GM10266 (cell line): Measurements from ENCODE around the gene CREBBP.

ENCODE experiments used
- DNase-seq: peaks from one replicate; pipeline ENCODE4 v3.0.0; 2012; ENCODE audit errors: extremely low spot score
- TF ChIP-seq, protein P1 (sequence below): IDR thresholded peaks from 2 replicates; pipeline ENCODE4 v1.5.1; 2012; ENCODE audit warnings: mild to moderate bottlenecking, low read depth; ENCODE audit not compliant: control insufficient read depth, insufficient read depth; ENCODE audit errors: missing control alignments

Gene CREBBP

DNA sequence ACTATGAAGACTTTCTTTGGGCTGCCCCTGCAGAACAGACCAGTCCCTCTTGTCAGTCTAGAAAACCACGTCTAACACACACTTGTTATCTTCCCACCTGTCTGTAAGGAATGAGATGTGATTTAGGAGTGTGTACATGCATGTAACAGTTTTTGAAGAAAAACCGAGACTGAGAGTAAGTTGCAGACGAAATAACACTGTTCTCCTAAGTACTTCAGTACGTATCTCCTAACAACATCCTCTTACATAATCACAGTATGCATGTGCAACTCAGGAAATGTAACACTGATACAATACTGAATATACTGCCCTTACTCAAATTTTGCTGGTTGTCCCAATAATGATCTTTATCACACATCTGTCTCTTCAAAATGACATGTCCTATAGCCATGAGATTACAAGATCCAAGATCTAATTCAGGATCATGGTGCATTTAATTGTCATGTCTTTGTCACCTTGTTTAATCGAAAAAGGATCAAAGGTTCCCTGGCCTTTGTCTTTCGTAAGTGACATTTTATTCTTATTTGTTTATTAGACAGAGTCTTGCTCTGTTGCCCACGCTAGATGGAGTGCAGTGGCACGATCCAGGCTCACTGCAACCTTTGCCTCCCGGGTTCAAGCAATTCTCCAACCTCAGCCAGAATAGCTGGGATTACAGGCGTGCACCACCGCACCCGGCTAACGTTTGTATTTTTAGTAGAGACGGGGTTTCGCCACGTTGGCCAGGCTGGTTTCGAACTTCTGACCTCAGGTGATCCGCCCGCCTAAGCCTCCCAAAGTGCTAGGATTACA lies 25.6 kb downstream of the CREBBP start:
- DNase-seq, result no peak
- TF ChIP-seq, protein P1, sequence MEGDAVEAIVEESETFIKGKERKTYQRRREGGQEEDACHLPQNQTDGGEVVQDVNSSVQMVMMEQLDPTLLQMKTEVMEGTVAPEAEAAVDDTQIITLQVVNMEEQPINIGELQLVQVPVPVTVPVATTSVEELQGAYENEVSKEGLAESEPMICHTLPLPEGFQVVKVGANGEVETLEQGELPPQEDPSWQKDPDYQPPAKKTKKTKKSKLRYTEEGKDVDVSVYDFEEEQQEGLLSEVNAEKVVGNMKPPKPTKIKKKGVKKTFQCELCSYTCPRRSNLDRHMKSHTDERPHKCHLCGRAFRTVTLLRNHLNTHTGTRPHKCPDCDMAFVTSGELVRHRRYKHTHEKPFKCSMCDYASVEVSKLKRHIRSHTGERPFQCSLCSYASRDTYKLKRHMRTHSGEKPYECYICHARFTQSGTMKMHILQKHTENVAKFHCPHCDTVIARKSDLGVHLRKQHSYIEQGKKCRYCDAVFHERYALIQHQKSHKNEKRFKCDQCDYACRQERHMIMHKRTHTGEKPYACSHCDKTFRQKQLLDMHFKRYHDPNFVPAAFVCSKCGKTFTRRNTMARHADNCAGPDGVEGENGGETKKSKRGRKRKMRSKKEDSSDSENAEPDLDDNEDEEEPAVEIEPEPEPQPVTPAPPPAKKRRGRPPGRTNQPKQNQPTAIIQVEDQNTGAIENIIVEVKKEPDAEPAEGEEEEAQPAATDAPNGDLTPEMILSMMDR, result no peak

DNA sequence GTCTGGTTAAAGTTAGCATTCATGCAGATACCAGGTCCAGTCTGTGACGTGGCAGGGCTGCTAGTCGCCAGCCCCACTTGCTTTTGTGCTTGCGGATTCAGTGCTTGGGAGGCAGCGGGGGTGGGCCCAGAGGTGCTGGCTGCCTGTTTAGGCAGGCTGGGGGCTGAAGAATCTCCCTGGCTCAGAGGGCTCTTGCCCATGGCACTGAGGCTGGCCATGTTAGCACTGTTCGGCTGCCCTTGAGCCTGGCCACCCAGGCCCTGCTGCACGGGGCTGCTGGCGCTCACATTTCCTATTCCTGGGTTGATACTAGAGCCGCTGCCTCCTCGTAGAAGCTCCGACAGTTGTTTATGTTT lies 30.0 kb downstream of the CREBBP start:
- TF ChIP-seq, protein P1, result no peak
- DNase-seq, result no peak

DNA sequence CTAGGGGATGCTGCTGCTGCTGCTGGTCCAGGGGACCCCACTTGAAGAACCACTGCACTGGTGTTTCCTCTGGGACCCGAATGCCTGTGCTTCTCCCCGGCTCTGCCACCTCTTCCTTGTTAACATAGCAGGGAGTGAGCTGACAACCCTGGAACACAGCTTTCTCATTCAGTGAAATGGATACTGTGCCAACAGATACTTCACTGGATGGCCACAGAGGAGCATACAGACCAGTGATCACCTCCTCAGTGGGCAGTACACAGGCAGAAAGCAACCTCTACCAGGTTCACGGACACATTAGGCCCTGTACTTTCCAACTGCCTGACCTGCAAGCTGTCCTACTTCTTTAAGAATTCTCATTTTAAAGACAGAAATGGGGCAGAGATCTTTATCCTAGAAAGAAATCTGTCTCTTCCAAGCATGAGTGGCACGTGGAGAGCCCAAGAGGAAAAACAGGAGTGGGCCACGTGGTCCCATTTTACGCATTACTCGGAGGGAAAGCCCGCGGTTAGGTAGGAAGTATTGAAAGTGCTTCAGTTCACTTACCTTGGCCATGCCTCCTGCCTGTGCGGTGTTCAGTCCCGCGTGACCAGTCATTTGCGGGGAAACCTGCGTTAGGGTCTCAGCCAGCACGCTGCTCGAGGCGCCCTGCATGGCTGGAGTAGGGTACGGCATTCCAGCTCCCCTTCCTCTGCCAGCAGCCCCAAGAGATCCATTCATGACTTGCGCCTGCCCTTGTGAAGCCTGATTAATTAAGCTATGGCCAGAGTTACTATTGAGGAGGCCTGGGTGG lies 30.6 kb downstream of the CREBBP start:
- TF ChIP-seq, protein P1, result no peak
- DNase-seq, result no peak

DNA sequence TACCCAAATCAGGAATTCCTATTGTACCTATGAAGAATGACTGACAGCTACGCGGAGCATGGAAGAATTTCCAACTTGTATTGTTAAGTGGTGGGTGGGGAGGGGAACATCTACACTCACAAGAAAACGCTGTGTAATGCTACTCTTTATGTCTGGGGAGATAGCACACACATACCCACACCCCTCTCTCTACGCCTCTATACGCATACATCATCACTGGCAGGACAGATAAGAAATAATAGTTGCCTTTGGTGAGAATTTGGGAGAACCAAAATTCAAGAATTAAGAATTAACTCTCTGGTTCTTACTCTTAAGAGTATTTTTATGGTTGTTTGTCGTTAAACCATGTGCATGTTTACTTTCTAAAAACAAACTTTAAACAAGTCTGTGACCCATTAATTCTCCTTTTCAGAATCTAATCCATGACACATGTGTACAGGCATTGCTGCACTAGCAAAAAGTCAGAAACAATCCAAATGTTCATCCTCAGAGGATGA lies 33.9 kb downstream of the CREBBP start:
- TF ChIP-seq, protein P1, result no peak
- no peak for DNase-seq

DNA sequence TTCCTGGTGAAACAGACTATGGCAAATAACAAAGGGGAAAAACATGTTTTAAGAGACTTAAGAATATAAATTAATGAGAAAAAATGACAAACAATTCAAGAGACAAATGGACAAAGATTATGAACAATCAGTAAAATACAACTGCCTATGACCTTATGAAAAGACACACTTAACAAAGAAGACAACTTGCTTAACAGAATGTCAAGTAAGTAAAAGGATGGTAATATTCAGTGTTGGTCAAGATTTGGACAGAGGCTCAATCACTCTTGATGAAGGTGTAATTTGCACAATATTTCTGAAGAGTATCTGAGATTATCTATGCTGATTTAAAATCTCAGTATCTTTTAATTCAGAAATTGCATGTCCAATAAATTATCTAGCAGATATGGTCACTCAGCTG lies 34.4 kb downstream of the CREBBP start:
- TF ChIP-seq, protein P1, result no peak
- no peak for DNase-seq

DNA sequence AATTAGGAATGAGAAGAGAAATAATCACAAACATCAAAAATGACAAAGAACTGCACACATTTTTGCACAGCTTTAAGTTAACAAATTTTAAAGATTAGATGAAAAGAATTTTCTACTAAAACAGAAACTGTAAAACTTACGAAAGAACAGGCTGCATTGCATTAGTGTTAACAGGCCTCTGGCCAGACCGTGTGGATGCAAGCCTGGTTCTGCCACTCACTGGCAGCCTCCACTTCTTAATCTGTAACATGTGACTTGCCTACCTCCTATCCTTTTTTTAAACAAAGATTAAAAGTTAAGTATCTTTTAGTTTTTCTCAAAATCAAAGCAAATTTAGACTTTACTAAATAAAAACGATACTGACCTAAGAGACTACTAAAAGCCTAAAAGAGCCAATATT lies 37.5 kb downstream of the CREBBP start:
- DNase-seq, result no peak
- TF ChIP-seq, protein P1, result no peak
